ENCODE measurements around the gene C14orf93. TPM values are rescaled to one million over a fixed set of nuclear protein-coding genes. Genes with fewer than 3 reads are reported as not detected.
A peak's percentile ranks its signal among the peaks of the same experiment; 100 is the strongest.

Gene C14orf93
- total and polyA plus RNA-seq, 9 of the 15 experiments (the other 6 are each of a cell fraction or from before 2014, with no cell fraction given): 2.2 to 22.4 (median 16.1) TPM

DNA sequence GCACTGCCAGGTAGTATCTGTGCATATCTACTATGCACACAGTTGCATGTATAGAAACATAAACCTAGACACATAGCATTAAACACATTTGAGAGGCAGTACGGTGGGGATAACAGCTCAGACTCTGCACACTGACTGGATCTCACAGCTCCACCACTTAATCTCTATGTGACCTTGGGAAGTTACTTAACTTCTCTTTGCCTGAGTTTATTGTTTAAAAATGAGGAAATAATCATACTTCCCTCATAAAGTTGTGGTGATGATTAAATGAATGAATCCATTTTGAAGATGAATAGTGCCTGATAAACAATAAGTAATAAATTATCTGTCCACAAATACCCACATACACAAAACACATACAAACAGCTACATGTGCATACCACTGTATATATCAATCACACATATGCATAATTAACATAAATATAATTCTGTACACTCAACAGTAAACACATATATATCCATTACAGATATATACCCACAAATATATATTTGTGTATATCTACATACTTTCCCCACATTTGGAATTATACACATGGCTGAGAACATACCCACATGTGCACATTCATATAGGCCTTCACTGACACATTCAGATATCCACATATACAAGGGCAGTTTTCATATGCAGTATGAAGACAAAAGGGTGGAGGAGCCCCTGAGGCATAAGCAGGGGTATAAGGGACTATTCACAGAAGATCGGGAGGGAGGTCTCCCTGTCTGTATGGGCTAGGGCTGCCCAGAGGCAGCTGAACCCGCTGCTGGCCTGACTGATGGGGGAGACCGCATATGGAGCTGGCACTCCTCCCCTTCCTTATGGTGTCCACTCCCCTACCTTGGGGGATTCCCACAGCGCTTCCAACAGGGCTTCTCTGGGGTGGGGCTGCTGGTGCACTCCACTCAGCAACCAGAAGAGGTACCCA lies 41.5 kb upstream of the C14orf93 start:
- ChIA-PET CTCF (ENCODE audit: low intra/inter-chr PET ratio) (interaction anchor here (1.8 to 9.2 kb wide), 3 partner anchors 56 to 78 kb away, joined by 11 to 141 read pairs (median 45); no protein-coding TSS in a partner anchor), POLR2A (interaction anchor here (0.6 to 1.5 kb wide), 5 partner anchors 57 to 118 kb away, joined by 3 to 5 read pairs (median 3); partner anchors contain the start of gene AJUBA)
- no TSS peak for BruUV-seq (replicated peaks)
- intact Hi-C loops (cut with micrococcal nuclease): loop anchor here (1.0 kb wide), 1 partner anchor 57 kb away; no protein-coding TSS in a partner anchor
- Histone ChIP-seq H3K4me1 (replicated peaks in 1 of 2; ENCODE audit: control insufficient read depth in 2 of 2, insufficient read depth in 2 of 2, low read length in 2 of 2) (peaks cover 4 to 31% of the 10 kb centered on the region in 2 experiments; a peak in 4 of 5 replicates), H3K9me1 (ENCODE audit: control insufficient read depth, insufficient read depth, low read length) (no peaks in the 10 kb centered on the region), H3K27me3 (ENCODE audit: control insufficient read depth in 2 of 2, insufficient read depth in 2 of 2, low read length in 2 of 2) (no peaks in the 10 kb centered on the region), H3K4me3 (no peak overlapping the region), H2AFZ (ENCODE audit: low read depth, low read length) (no peak overlapping the region), H4K20me1 (replicated peaks; ENCODE audit: control insufficient read depth, insufficient read depth, low read length) (no peaks in the 10 kb centered on the region), H3K9ac (ENCODE audit: insufficient read depth in 1 of 2, low read depth in 2 of 2, low read length in 2 of 2) (no peak overlapping the region), H3K27ac (ENCODE audit: extremely low read depth, low read depth, low read length) (no peak overlapping the region), H3K79me2 (ENCODE audit: control insufficient read depth, insufficient read depth, low read length) (no peaks in the 10 kb centered on the region), H3K9me3 (replicated peaks; ENCODE audit: control insufficient read depth, insufficient read depth, low read depth, low read length) (no peaks in the 10 kb centered on the region), H3K36me3 (ENCODE audit: control insufficient read depth, insufficient read depth, low read length) (peaks cover 5% of the 10 kb centered on the region; the same call in 1 of the 3 replicates), H3K4me2 (ENCODE audit: insufficient read depth, low read length) (no peak overlapping the region)
- DNase-seq (ENCODE audit: extremely low read depth in 1 of 4, low spot score in 3 of 4) (no peak), FAIRE-seq (peak; percentile 19), ATAC-seq (no peak)
- TF ChIP-seq, protein P1, sequence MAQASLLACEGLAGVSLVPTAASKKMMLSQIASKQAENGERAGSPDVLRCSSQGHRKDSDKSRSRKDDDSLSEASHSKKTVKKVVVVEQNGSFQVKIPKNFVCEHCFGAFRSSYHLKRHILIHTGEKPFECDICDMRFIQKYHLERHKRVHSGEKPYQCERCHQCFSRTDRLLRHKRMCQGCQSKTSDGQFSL (CRISPR knock-in tag; IDR thresholded peaks at IDR 0.05): no peak
- TF ChIP-seq, protein P1 (tag; IDR thresholded peaks at IDR 0.05): no peak
- TF ChIP-seq FOXK2 (conservative IDR thresholded peaks at IDR 0.05 in 1 of 2, IDR thresholded peaks at IDR 0.05 in 1 of 2; ENCODE audit: low read depth in 2 of 2): no peak
- TF ChIP-seq FUS (optimal IDR thresholded peaks at IDR 0.05; ENCODE audit: low read depth, low read length): no peak
- TF ChIP-seq, protein P2, sequence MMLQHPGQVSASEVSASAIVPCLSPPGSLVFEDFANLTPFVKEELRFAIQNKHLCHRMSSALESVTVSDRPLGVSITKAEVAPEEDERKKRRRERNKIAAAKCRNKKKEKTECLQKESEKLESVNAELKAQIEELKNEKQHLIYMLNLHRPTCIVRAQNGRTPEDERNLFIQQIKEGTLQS (IDR thresholded peaks at IDR 0.05): no peak
- TF ChIP-seq, protein P2 (CRISPR knock-in tag; conservative IDR thresholded peaks at IDR 0.05): no peak
- no peak for TF ChIP-seq SIN3B (IDR thresholded peaks at IDR 0.05; ENCODE audit: low read depth)
- no peak for TF ChIP-seq SRSF3 (IDR thresholded peaks at IDR 0.05; ENCODE audit: insufficient read depth, low read length)
- TF ChIP-seq CHCHD3 (CRISPR knock-in tag; IDR thresholded peaks at IDR 0.05): no peak
- TF ChIP-seq HDAC8 (tag; IDR thresholded peaks at IDR 0.05): no peak
- no peak for TF ChIP-seq ZSCAN29 (IDR thresholded peaks at IDR 0.05)
- no peak for TF ChIP-seq POU5F1 (IDR thresholded peaks at IDR 0.05; ENCODE audit: borderline replicate concordance, low read depth, low read length, partially characterized antibody)
- in situ Hi-C loops (cut with MboI): loop anchor here (5.0 kb wide), 1 partner anchor 74 kb away; no protein-coding TSS in a partner anchor
- WGBS (ENCODE audit: insufficient coverage, low coverage, missing lambda C conversion rate): 46% methylated on average over 3 of the region's 5 CpGs
